ENCODE data around the gene ATXN8OS. TPM values are rescaled to one million over a fixed set of nuclear protein-coding genes. Genes with fewer than 3 reads are reported as not detected.

ATXN8OS gene
- total and polyA plus RNA-seq, 2 donors (not counting 3 experiments of a cell fraction or from before 2014, with no cell fraction given), result not detected

- no peak overlapping the region for H3K9ac ChIP-seq (replicated peaks; ENCODE audit: extremely low read depth, insufficient read depth, low read length)
- H3K36me3 ChIP-seq (ENCODE audit: control insufficient read depth in 2 of 2, extremely low read depth in 1 of 2, insufficient read depth in 2 of 2, low read length in 2 of 2), result no peaks in the 10 kb centered on the region
- no peak for DNase-seq (ENCODE audit: low read depth, low spot score)
- H3K9me1 ChIP-seq (replicated peaks; ENCODE audit: control insufficient read depth, extremely low read depth, insufficient read depth, low read length), result no peaks in the 10 kb centered on the region
- intact Hi-C loops (cut with micrococcal nuclease), result no loop called here
- H3K4me2 ChIP-seq (ENCODE audit: insufficient read depth, low read length), result no peak overlapping the region
- ChIA-PET CTCF (no interaction called here), POLR2A (no interaction called here)
- no peaks in the 10 kb centered on the region for H4K20me1 ChIP-seq (replicated peaks; ENCODE audit: control insufficient read depth, extremely low read depth, insufficient read depth, low read length)
- no peak overlapping the region for H3K27ac ChIP-seq (ENCODE audit: insufficient read depth, low read depth, low read length)
- H3K4me1 ChIP-seq (ENCODE audit: control insufficient read depth, extremely low read depth, insufficient read depth, low read length), result no peaks in the 10 kb centered on the region
- dilution Hi-C loops (cut with MboI; ENCODE audit: extremely low pct_ligation_motif_present, low sequenced_read_pairs), result no loop called here
- no TSS peak for BruUV-seq (replicated peaks)
- no peaks in the 10 kb centered on the region for H3K9me3 ChIP-seq (replicated peaks; ENCODE audit: control insufficient read depth, insufficient read depth, low read length)
- no peak overlapping the region for H2AFZ ChIP-seq (ENCODE audit: low read depth, low read length)
- H3K27me3 ChIP-seq (ENCODE audit: control insufficient read depth in 2 of 2, insufficient read depth in 2 of 2, low read length in 2 of 2), result no peaks in the 10 kb centered on the region
- H3K79me2 ChIP-seq (ENCODE audit: control insufficient read depth, insufficient read depth, low read length), result no peaks in the 10 kb centered on the region
- no peak overlapping the region for H3K4me3 ChIP-seq (replicated peaks in 1 of 3; ENCODE audit: insufficient read depth in 1 of 3, low read depth in 1 of 3, low read length in 3 of 3)
- FAIRE-seq, result no peak
- TF ChIP-seq MAX (IDR thresholded peaks at IDR 0.05; ENCODE audit: insufficient read depth, insufficient read length) (no peak), FOS (IDR thresholded peaks at IDR 0.05; ENCODE audit: borderline replicate concordance, insufficient read depth, low read length) (no peak), EZH2 (IDR thresholded peaks at IDR 0.05; ENCODE audit: borderline replicate concordance, low read depth, low read length, severe bottlenecking) (no peak), POLR2A (IDR thresholded peaks at IDR 0.05; ENCODE audit: low read depth, low read length) (no peak), JUN (IDR thresholded peaks at IDR 0.05; ENCODE audit: borderline replicate concordance, insufficient read depth, insufficient read length, low read depth) (no peak)
Observed at GRCh38 chr13:70125693-70126092, 18.1 kb downstream of the ATXN8OS start.

- dilution Hi-C loops (cut with MboI; ENCODE audit: extremely low pct_ligation_motif_present, low sequenced_read_pairs), result no loop called here
- POLR2A ChIA-PET, result no interaction called here
Observed at GRCh38 chr13:70128098-70128497, 20.5 kb downstream of the ATXN8OS start.

More at GRCh38 chr13:70128098-70128497, 20.5 kb downstream of the ATXN8OS start:
- CTCF ChIA-PET, result no interaction called here
- intact Hi-C loops (cut with micrococcal nuclease), result no loop called here
- Histone ChIP-seq H3K9me3 (replicated peaks; ENCODE audit: control insufficient read depth, insufficient read depth, low read length) (no peaks in the 10 kb centered on the region), H4K20me1 (replicated peaks; ENCODE audit: control insufficient read depth, extremely low read depth, insufficient read depth, low read length) (no peaks in the 10 kb centered on the region), H3K4me3 (replicated peaks in 1 of 3; ENCODE audit: insufficient read depth in 1 of 3, low read depth in 1 of 3, low read length in 3 of 3) (no peak overlapping the region), H2AFZ (ENCODE audit: low read depth, low read length) (no peak overlapping the region), H3K79me2 (ENCODE audit: control insufficient read depth, insufficient read depth, low read length) (no peaks in the 10 kb centered on the region), H3K9me1 (replicated peaks; ENCODE audit: control insufficient read depth, extremely low read depth, insufficient read depth, low read length) (no peaks in the 10 kb centered on the region), H3K9ac (replicated peaks; ENCODE audit: extremely low read depth, insufficient read depth, low read length) (no peak overlapping the region), H3K27ac (ENCODE audit: insufficient read depth, low read depth, low read length) (no peak overlapping the region), H3K27me3 (ENCODE audit: control insufficient read depth in 2 of 2, insufficient read depth in 2 of 2, low read length in 2 of 2) (no peaks in the 10 kb centered on the region), H3K4me1 (ENCODE audit: control insufficient read depth, extremely low read depth, insufficient read depth, low read length) (no peaks in the 10 kb centered on the region), H3K36me3 (ENCODE audit: control insufficient read depth in 2 of 2, extremely low read depth in 1 of 2, insufficient read depth in 2 of 2, low read length in 2 of 2) (no peaks in the 10 kb centered on the region), H3K4me2 (ENCODE audit: insufficient read depth, low read length) (no peak overlapping the region)
- no TSS peak for BruUV-seq (replicated peaks)
- no peak for FAIRE-seq
- no peak for DNase-seq (ENCODE audit: low read depth, low spot score)
- TF ChIP-seq POLR2AphosphoS5 (IDR thresholded peaks at IDR 0.05; ENCODE audit: insufficient read depth, low read depth, low read length), result no peak
- no peak for TF ChIP-seq CTCF (IDR thresholded peaks at IDR 0.05; ENCODE audit: extremely low read depth in 1 of 2, insufficient read depth in 1 of 2, low read depth in 1 of 2, low read length in 2 of 2)
- no peak for TF ChIP-seq MAX (IDR thresholded peaks at IDR 0.05; ENCODE audit: insufficient read depth, insufficient read length)
- no peak for TF ChIP-seq EZH2 (IDR thresholded peaks at IDR 0.05; ENCODE audit: borderline replicate concordance, low read depth, low read length, severe bottlenecking)
- no peak for TF ChIP-seq POLR2A (IDR thresholded peaks at IDR 0.05; ENCODE audit: low read depth, low read length)
- no peak for TF ChIP-seq JUN (IDR thresholded peaks at IDR 0.05; ENCODE audit: borderline replicate concordance, insufficient read depth, insufficient read length, low read depth)
- TF ChIP-seq GATA2 (IDR thresholded peaks at IDR 0.05; ENCODE audit: insufficient read depth, insufficient read length, low read depth, low read length), result no peak
- no peak for TF ChIP-seq MYC (IDR thresholded peaks at IDR 0.05; ENCODE audit: low read depth, low read length)
- TF ChIP-seq FOS (IDR thresholded peaks at IDR 0.05; ENCODE audit: borderline replicate concordance, insufficient read depth, low read length), result no peak
